GM21390 (cell line): ENCODE results near the gene ABCG8.

Source experiments
- ATAC-seq: cut with Tn5 transposase; IDR thresholded peaks from one replicate; pipeline ENCODE4 v1.9.1; 2021; ENCODE audit not compliant: unreplicated experiment

ABCG8 gene

DNA sequence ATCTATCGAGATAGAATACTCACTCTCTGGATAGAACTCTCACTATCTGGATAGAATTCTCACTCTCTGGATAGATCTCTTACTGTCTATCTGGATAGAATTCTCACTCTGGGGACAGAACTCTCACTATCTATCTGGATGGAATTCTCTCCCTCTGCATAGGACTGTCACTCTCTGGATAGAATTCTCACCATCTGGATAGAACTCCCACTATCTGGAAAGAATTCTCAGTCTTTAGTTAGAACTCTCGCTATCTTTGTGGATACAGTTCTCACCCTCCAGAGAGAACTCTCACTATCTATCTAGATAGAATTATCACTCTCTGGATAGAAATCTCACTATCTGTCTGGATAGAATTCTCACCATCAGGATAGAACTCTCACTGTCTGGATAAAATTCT lies 16.5 kb downstream of the ABCG8 start:
- no peak for ATAC-seq

DNA sequence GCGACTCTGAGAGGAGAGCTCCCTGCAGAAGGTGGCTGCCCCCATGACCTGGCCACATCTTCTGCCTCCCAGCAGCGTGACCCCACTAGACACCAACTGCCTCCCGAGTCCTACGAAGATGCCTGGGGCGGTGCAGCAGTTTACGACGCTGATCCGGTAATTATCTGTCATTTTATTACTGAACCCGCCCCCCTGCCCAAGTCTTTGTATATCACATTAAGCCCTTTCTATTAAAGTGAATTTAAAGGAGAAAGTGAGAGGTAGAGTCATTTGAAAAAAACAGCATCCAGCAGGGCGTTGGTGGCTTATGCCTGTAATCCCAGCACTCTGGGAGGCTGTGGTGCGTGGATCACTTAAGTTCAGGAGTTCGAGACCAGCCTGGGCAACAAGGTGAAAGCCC lies 33.4 kb downstream of the ABCG8 start:
- no peak for ATAC-seq

DNA sequence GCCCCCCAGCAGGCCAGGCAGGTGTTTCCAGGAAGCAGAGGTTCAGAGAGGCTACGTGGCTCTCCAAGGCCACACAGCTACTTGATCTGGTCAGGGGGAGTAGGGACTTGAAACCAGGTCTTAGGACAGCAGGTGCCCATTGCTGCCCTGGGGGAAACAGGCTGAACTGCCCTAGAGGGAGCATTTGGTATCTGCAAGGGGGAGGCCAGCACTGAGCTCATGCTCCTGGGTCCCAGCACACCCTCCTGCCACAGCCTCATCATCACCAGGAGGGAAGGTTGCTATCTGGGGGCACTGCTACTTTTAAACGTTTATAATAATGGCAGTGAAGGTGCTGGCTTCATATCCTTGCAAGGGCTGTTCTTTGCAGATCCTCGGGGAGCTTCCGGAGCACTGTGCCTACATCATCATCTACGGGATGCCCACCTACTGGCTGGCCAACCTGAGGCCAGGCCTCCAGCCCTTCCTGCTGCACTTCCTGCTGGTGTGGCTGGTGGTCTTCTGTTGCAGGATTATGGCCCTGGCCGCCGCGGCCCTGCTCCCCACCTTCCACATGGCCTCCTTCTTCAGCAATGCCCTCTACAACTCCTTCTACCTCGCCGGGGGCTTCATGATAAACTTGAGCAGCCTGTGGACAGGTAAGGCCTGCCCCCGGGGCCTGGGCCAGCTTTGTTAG lies 36.1 kb downstream of the ABCG8 start:
- no peak for ATAC-seq

DNA sequence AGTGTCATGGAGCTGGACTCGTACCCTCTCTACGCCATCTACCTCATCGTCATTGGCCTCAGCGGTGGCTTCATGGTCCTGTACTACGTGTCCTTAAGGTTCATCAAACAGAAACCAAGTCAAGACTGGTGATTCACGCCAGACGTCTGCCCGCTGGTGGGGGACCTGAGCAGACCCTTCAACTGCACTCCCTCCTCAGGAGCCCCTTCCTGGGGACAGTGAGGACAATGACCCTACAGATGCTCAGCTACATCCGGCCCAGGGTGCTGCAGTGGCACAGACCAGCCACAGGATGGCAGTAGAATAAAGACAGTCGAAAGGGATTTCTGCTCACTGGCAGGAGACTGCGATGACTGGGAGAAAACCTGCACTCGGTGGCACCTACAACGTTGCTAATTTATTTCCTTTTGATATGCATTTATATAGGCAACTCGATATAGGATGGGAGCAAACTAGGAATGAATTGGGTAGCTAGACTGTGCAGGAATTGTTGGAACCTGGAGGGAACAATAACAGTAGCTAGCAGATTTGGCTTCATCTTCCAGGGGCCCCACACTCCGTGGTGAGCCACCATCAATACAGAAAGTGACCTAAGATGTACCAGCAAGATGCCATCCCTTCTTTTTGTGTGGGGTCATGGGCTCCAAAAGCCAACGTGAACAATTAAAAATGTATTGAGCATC lies 39.2 kb downstream of the ABCG8 start:
- no peak for ATAC-seq

DNA sequence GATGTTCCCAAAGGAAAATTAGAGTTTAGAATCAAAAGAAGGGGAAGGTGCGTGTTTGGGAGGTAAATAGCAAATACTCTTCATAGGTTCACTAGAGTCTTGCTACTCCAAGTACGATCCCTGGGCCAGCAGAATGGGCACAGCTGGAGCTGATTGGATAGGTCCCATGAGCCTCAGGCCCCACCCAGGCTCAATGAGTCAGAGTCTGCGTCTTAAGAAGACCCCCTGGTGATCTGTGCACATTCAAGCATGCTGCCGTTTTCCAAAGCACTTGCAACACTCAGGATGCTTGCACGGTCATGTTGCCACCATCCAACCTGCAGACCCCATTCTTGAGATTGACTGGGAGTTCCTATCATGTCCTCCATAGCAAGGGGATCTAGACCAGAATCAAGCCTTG lies 40.5 kb downstream of the ABCG8 start:
- ATAC-seq = no peak

DNA sequence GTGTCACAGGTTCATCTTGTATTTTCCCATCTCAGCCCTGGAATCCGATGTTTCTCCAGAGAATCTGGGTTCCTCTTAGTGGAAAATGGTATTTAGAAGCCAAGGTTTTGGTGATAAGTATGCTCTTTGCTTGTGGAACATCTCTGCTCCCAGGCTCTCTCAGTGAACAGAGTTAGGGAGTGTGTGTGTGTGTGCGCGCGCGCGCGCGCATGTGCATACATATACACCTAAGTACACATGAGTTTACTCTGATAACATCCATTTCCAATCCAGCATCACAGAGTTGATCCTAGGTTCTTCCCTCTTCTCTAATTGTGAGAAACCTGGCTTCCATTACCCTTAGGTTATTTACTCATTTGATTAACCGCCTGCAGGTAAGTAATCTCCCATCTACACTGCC lies 41.7 kb downstream of the ABCG8 start:
- ATAC-seq = no peak

DNA sequence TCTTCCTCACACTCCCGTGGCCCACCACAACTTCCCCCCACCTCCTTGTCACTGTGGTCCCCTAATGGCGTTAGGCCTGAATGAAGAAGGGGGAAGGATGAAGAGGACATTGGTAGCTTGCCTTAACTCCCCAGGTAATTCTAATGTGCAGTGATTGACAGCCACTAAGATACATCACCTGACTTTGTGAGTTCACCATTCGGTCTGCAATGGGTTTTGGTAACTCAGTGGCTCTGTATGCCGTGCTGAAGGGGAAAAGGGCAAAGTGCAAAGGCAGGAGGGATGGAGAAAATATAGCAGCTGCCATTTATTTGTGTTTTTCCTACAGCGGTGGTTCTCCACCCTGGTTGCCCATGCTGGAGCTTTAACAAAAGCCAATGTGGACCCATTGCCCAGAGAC lies 42.2 kb downstream of the ABCG8 start:
- ATAC-seq = no peak

DNA sequence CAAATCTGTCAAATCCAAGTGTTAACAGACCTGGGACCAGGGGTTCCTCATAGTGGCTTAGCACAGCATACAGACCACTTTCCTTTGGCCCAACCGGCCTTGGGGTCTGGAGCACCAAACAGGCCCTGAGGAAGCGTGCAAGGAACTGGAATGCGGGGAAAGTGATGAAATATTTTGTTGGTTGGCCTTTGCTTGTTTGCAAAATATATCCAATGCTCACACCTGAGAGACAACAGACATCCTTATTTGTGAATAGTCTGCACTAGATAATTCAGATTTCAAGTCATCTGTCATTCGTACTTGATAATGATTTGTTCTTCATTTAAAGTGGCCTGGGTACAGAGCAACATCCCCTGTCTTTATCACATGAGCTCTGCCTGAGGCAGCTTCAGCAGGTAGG lies 43.5 kb downstream of the ABCG8 start:
- no peak for ATAC-seq

DNA sequence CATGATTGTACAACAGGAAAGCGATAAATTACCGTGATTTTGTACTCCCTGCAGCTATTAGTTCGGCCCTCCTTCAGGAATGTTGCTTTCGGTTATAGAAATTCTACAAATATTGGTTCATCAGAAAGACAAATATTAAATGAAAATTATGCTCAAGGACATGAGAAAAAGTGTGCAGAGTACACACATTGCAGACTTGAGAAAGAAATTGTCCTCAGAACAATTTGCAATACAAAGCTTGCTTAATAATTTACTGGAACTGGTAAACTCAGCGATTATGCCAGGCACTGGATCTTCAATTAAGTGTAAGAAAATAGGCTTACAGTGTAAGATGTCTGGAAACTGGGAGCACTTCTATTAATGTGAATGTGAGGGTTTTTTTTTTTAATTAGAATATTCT lies 45.9 kb downstream of the ABCG8 start:
- ATAC-seq = no peak

DNA sequence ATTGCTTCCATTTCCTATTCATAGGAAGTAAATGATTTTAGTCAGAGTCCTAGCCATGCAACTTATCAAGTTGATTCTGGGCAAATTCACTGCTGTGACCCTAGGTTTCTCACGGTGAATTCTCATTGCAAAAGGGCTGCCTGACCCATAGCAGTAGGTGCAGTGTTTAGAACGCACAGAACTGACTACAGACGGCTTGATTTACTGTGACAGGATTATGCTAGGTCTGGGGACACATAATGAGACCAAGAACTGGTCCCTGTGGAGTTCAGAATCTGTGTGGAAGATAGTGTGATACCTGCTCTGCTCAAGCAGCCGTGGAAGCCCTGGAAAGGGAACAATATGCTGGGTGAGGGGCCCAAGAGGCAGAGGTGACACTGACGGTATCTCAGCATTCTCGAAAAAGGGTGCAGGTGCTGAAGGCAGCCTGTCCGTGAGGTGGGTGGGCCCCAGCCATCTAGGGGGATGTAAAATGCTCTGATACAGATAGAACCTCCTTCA lies 46.4 kb downstream of the ABCG8 start:
- ATAC-seq = no peak

DNA sequence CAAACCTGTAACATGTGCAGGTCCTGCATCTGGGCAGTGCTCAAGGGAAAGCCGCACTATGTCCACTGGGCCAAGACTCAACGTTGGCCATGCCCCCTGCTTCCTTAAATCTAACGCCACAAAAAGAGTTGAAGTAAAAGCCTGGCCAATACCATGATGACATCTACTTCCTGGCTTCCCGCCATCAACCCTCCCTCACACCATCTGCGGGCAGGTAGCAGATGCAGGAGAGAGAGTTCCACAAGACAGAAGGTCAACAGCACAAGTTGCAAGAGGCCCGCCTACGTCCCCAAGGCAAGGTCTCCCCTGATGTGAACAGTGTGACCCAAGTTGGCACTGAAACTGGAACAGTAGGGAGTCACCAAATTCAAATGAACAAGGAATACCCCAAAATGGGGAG lies 48.4 kb downstream of the ABCG8 start:
- ATAC-seq = no peak

DNA sequence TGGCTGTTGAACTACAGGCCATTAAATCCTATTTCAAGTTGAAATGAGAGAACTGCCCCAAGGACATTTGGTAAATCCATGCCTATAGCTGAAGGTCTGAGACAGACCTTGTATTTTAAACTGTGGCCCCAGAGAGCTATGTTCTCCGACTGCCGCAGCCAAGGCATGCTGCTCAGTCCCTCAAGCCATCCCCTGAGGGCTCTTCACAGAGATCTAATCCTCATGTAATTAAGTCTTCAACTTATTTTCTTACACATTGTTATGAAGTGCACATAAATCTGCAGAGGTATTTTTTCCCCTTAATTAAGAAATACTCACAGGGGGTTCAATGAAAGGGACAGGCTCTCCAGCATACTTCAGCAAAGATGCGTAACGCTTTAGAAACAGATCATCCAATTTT lies 50.6 kb downstream of the ABCG8 start:
- no peak for ATAC-seq

DNA sequence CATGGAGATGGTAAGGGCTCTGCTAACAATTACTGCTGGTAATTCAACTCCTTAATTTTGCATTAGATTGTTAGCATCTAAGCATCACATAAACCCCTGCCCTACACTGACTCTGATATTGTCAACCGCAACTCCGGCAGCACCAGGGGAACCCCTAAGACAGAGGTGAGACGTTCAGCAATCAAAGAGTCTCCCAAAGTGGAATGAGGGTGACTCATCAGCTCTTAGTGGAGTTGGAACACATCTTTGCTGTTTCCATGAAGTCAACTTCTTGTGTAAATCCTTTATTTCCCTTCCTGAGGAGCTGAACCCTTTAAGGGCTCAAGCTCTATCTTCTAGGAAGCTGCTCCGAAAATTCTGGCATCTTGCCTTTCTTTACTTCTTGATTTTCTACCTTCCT lies 52.1 kb downstream of the ABCG8 start:
- ATAC-seq = no peak

DNA sequence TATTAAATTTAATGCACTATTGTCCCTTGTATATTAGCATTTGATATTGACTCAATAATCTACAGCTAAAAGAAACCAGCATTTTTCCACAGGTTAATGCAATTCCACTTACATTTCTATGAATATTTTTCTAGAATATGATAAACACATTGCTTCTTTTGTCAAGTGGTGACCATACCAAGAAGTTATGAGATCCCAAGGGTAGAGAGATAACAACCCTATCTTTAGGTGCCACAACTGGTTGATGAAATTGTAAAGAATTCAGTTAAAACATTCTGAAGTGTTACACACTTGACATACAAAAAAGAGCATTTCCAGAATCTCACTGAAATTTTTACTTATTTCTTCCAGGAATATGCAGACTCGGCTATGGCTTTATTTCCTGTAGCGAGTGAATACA lies 56.0 kb downstream of the ABCG8 start:
- no peak for ATAC-seq

DNA sequence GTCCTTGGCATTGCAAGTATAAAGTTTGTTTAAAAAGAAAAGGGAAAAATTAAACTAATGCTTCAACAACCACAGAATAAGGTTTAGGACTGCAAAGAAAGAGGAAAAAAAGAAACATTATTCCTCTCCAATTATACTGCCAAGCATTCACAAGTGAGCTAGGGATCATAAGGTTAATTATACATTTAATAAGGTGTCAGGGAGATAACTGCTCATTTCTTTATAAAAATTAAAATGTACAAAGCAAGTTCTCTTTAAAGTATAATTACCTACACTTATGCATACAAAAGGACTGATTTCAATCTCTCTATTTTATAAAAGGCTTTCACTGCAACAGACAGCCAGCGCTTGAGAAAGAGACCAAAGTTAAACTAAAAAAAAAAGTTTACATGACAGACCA lies 58.1 kb downstream of the ABCG8 start:
- ATAC-seq = no peak

DNA sequence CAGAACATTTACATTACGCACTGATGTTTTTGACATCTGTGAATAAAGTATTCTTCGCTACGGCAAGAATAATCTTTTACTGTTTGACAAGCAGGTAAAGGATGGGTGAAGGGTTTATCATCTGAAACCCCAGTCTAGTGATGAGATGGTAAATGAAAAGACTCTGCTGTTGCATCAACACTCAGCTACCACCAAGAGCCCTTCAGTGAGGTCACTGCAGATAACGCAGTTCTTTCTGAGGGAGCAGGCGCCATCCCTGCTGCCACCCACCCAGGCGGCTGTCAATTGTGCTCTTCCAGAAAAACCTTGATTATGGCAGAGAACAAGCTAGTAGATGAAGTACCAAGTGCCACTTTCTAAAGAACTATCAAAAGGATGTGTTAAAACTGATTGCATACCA lies 58.7 kb downstream of the ABCG8 start:
- no peak for ATAC-seq

DNA sequence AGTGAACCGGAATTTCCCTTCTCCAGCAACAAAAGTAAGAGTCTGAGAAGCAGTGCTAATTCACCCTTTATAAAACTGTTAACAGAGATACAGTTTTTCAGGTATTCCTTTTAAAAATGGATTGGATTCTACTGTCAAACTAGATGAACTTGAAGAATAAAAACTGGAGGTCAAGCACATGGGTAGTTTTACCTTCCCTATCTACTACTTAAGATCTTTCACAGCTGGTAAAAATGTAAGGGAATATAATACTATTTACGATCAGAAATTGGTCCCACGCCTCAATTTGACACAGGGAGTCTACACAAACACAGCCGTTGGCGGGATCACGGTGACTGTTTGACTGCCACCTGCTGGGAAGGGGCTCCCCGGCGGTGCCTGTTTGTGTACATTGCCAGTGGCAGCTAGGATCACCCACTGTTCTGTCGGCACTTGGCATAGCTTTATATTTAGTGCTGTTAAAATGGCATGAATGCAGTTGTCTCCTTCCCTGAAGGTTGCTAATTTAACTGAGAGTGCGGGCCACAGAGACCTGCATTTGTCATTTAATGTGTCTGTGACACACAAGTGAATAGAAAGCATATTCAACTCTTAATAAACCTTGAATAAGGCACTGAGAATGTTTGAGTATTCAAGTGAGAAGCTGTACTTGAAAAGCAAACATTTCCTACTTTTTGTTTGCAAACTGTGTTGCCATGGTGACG lies 59.5 kb downstream of the ABCG8 start:
- no peak for ATAC-seq

DNA sequence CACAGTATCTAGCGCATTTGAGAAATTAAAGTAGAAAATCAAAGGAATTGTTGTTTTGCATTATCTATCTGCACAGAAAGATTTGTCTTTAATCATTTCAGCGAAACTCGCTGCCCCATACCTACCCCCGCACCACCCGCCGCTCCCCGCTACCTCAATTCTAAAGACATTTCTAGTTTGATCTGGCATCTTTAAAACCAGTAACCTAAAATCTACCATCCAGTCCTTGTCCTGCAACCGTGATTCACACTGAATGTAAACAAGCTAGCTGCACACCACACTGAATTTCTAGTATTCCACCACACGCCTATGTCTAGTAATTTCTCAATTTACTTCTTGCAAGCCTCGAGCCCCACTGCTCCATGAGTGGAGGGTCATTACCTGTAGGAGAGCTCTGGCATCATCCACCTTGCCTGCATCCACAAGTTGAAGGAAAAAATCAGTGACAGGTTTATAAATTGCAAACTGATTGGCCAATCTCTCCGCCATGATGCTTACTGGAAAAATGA lies 60.1 kb downstream of the ABCG8 start:
- no peak for ATAC-seq

DNA sequence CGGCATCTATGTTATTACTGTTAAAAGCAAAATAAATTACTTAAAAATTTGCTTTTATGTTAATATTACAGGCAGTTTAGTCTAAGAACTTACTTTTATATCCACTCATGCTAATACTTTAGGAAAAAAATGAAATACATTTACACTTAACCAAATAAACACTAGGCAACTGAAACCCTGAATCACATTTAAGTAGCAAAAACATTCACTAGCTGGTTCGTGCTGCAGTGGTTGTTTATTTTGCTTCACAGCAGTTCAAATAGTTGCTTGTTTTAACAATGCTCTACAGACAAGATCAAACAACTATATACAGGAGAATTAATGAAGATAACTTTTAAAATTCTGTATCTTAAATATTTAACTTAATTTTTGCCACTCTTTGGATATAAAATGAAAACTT lies 60.8 kb downstream of the ABCG8 start:
- ATAC-seq = no peak

DNA sequence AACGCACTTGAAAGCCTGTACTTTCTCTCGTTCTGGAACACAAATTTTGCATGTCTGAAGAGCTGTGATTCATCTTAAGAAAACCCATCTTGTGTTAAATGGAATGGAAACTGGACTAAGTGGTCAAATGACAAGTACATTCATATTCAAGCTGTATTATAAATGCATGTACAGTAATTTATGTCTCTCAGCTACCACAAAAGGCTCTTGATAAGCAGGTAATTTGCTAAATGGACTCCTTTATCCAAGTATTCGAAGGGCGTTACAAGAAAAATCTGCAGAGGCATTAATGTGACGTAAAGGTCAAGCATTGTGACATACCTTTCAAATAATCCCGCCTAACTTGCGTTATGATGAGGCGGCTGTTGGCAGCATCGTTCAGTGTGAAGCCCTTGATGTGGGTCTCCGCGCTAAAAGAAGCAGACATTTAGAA lies 66.6 kb downstream of the ABCG8 start:
- no peak for ATAC-seq

DNA sequence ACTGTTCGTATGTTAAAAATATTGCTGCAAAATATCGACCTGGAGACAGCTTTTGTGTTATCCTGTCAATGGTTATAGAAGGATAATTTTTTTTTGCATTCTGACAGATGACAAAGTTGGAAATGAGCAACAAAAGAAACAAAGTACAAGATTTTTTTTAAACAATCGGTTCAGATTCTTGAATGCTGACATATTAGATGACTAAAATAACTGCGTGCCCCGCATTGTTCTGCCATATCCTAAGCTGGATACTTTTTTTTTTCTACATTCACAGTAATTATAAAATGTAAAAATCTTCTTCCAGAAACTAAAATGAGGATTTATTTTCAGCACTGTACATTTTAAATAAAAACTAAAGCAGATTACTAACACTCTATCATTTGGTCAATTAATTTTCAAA lies 67.1 kb downstream of the ABCG8 start:
- no peak for ATAC-seq
